ENCODE results near the gene KCNIP3.
"Not testable (repeated sequence)": the region's sequence is repeated elsewhere in the genome, so short reads cannot be mapped to it uniquely, and the experiment has no call there.

GRCh38 chr2:95434507-95435076 lies 137.4 kb downstream of the KCNIP3 start:
- not testable (repeated sequence) for TF ChIP-seq CTCF (IDR thresholded peaks at IDR 0.05; ENCODE audit: borderline replicate concordance, extremely low read depth, low read length, poor library complexity, severe bottlenecking); EZH2 (IDR thresholded peaks at IDR 0.05; ENCODE audit: borderline replicate concordance, low read depth, low read length, severe bottlenecking)
